NCI-H2029 treated with DMSO at 0.1 percent for 48 hours (cell line): ENCODE measurements around the gene NOTCH4.
A peak's percentile ranks its signal among the peaks of the same experiment; 100 is the strongest.
"Not testable (repeated sequence)": the region's sequence is repeated elsewhere in the genome, so short reads cannot be mapped to it uniquely, and the experiment has no call there.

Experiments
- DNase-seq: peaks from one replicate; lab custom pipeline; 2025; lab: John Stamatoyannopoulos, UW

The NOTCH4 gene

DNA sequence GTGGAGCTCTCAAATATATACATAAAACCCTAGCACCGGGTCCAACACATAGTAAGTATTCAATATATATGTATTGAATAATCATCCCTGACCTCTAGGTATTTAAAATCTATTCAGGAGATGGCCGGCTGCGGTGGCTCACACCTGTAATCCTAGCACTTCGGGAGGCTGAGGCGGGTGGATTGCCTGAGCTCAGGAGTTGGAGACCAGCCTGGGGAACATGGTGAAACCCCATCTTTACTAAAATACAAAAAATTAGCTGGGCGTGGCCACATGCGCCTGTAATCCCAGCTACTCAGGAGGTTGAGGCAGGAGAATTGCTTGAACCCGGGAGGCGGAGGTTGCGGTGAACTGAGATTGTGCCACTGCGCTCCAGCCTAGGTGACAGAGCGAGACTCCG, 30.8 kb downstream of the NOTCH4 start:
- not testable (repeated sequence) for DNase-seq

- no peak for DNase-seq
Measured at GRCh38 chr6:32192608-32193039, 31.2 kb downstream of the NOTCH4 start, which contains the start of gene GPSM3. TSS of gene GPSM3 (minus strand) at chr6:32192643. CDS start at chr6:32192513, 130 bp downstream.

DNA sequence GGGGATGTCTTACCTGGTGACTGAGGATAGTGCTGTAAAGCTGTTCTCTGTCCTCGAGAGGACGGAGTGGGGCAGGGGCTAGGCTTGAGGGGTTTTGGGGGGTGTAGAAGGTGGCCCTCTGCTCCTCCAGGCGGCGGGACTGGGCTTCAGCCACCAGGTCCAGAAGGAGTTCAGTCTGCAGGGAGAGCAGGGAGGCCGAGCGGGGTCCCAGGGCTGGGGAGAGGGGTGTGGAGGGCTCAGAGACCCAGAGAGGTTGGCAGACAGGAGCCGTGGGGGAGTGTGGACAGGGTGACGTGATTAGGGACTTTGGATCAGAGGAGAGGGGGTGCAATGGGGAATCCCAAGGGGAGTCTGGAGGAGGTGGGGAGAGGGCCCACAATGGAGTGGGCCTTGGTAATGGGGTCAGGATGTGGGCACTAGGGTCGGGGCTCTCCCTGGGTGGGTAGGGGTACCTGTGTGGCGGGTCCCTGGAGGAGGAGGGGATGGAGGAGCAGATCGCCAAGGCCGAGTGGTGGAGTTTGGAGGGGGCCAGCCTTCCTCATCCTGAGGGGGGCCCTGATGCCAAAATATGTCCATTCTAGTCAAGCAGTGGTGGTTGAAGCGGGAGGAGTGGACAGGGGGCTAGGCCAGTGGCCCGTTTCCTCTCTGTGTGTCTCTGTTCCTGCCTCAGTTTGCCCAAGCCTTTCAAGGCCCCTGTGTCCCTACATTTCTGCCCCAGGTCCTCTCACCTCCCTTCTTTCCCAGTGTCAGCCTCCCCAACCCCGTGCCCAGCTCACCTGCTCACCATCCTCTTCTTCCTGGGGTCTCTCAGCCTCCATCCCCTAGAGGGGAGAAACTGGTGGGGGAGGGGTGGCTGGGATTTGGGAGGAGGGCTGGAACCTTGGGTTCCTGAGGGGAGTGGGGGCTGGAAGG, 31.9 kb downstream of the NOTCH4 start:
- no peak for DNase-seq

DNA sequence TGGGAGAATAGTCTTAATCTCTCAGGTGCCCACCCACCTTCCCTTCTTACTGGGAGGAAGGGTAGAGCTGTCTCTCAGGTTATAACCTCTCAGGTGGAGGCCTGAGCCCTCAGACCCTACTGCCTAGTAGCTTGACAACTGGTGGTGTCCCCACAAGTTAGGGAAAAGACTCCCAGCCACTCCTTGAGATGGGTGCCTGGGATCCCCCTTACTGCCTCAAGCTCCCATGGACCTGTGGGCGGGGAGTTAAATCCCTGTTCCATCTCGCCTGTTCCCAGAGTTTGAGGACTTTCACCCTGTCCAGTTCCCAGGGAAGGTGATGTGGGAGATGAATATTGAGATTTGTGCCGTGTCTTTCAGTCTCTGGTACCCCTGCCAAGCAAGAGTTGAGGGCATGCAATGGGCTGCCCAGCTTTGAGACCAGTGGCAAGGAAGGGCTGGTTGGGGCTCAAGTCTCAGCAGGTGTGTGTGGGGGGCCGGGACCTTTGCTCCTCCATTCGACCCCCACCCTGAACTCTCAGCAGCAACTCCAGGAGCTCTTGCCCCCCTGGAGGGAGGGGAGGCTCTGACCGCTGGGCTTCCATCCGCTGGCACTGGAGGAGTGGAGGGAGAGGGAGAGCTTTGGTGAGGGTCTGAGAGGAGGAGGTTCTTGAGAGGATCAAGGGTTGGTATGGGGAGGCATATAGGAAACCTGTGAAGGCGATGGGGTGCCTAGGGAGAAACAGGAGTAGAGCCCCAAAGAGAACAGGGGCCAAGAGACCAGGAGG, 32.8 kb downstream of the NOTCH4 start:
- no peak for DNase-seq

DNA sequence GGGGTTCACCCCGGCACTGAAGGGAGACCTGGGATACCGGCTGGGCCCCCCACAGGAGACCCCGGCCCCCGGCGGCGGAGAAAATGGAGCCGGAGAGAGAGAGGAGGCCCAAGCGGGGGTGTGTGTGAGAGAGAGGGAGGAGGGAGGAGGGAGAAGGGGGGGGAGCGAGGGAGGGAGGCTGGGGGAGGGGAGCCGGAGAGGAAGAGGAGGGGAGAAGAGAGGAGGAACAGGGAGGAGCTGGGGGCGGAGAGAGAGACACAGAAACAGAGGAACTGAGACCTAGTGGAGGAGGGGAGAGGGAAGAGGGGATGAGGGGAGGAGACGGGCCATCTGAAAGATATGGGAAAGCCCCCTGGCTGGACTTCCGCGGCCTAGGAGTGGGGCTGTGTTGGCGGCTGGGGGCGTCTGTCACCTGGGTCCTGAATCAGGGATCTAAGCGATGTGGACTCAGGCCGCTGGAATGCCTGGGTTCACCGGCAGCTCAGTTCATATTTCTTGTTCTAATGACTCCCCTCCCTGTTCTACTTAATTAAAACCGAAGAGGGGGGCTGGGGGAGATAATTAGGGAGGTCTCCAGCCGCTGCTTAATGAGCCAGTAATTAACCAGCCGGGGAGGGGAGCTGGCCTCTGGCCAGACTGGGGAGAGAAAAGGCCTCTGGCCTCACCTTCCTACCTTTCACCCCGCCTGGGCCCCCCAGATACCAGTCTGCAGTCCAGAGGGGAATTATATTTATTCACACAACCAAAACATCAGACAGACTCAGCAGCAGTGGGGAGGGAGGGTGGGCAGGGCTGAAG, 33.6 kb downstream of the NOTCH4 start, which contains the start of gene PBX2:
Gene PBX2, minus strand, starts transcription at position 149 of the 798 bp plus-strand sequence. CDS start 287 bp downstream, outside the sequence.
- peak; percentile 81 for DNase-seq

GRCh38 chr6:32189742-32190053, 34.2 kb downstream of the NOTCH4 start:
- no peak for DNase-seq

GRCh38 chr6:32189069-32189741, 34.7 kb downstream of the NOTCH4 start:
- no peak for DNase-seq

DNA sequence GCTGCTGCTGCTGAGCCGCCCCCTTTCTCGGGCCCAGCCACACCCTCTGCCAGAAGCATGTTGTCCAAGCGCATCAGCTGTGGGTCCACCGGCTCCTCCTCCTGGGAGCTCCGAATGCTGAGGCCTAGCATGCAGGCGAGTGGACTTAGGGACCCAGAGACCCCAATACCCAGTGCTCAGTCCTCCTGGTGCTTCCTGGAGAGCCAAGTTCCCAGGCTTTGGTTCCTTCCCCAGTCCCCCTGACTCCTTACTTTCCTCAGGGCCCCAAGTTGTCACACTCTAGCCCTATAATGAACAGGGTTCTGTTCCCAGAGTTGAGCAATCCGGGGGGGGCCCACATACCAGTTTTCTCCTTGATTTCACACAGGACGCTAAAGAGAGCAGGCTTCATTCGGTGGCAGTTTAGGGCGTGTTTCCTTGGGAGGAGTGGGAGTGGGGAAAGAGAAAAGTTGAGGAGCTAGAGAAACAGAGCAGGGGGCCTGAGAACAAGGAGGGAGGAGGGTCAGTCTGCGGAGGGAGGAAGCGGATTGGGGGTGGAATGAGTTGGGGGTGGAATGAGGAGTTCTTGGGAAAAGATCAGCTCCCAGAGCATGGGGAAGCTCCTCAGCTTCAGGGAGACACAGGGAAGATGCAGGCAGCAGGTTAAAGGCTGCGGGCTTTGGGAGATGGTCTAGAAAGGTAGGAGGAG, 35.3 kb downstream of the NOTCH4 start:
- no peak for DNase-seq

DNA sequence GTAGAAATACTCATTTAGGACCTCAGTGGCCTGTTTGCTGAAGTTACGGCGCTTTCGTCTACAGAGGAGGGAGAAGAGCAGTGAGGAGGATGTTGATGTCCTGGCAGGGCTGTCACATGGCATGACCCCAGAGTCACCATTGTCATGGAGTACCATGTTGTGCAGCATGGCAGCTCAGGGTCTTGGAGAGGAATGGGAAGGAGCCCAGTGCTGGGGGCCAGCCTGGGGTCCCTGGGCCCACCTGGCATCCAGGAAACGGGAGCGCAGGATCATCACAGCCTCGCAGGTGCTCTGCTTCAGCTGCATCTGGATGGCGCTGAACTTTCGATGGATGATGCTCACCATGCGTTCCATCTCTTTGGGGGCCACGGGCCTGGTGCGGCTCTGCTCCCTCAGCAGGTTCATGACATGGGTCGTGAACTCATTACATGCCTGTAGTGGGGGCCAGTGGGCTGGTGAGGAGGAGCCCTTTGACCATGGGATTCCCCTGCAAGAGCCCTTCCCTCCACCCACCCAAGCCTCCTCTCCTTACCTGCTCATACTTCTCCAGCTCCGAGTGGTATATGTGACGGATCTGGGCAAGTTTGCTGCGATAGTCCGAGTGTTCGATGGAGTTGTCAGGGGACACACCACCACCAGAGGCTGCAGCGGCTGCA, 36.0 kb downstream of the NOTCH4 start:
- not testable (repeated sequence) for DNase-seq

DNA sequence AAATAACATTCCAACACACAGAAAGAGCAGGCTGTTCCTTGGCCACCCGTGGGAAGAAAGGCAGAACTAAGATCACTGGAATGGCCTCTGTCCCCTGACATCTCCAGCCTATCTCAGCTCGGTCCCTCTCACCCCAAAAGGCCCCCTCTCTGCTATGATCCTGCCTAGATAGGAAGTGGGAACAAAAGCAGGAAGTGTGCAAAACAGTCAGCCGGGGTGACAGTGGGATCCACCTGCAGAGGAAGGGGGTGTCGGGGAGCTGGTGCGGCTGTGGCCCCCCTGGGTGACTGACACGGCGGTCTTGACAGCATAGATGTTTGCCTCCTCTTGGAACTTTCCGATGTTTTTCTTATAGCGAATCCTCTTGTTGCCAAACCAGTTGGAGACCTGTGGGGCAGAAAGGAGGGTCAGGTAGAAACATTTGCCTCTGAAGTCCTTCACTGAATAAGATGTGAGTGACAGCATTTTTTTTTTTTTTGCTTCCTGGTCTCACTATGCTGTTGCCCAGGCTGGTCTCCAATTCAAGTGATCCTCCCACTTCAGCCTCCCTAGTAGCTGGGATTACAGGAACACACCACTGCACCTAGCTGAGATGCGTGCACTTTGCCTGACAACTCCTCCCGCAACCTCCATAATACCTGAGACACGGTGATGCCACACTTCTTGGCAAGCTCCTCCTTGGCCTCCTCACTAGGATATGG, 36.7 kb downstream of the NOTCH4 start:
- DNase-seq: no peak

GRCh38 chr6:32186151-32186840, 37.6 kb downstream of the NOTCH4 start:
- DNase-seq: not testable (repeated sequence)

DNA sequence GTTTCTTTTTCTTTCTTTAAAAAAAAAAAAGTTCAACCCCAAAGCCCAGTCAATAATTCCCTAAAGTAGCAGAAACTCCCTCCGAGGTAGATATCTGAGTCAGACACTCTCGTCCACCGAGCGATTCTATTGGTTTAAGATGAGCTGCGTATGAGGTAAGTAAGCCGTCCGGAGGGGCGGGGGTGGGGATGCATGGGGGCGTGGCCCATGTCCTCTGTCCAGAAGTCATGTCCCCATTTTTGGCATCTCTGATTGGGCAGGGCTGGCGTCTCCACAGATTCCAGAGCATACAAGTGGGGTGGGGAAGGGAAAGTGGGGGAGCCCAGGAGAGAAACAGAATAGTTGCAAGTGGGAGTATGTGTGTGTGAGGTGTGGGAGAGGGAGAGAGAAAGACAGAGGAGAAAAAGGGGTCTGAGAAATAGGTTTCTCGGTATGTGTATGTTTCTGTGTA, 38.2 kb downstream of the NOTCH4 start:
- DNase-seq: not testable (repeated sequence)

- no peak for DNase-seq
Measured at GRCh38 chr6:32184084-32184640, 39.7 kb downstream of the NOTCH4 start, which contains the start of gene AGER. TSS of gene AGER (minus strand) at chr6:32184253. CDS start at chr6:32184222, 31 bp downstream.

DNA sequence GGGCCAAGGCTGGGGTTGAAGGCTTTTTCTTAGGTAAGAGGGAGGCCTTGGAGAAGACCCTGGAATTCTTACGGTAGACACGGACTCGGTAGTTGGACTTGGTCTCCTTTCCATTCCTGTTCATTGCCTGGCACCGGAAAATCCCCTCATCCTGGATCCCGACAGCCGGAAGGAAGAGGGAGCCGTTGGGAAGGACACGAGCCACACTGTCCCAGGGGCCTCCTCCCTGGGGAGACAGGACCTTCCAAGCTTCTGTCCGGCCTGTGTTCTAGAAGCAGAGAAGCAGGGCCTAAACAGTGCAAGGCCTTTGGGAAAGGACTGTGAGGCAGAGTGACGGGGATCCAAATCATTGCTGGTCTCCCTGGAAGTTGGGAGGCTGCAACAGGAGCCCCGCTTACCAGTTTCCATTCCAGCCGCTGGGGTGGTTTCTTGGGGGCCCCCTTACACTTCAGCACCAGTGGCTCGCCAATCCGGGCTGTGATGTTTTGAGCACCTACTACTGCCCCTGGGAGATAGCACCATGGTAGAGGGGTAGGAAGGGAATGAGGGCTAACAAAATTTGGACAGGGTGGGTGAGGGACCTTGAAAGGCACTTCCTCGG, 40.3 kb downstream of the NOTCH4 start:
- DNase-seq: no peak

- no peak for DNase-seq
Measured at GRCh38 chr6:32183030-32183429, 40.8 kb downstream of the NOTCH4 start.

- no peak for DNase-seq
Measured at GRCh38 chr6:32182555-32182981, 41.3 kb downstream of the NOTCH4 start.

DNA sequence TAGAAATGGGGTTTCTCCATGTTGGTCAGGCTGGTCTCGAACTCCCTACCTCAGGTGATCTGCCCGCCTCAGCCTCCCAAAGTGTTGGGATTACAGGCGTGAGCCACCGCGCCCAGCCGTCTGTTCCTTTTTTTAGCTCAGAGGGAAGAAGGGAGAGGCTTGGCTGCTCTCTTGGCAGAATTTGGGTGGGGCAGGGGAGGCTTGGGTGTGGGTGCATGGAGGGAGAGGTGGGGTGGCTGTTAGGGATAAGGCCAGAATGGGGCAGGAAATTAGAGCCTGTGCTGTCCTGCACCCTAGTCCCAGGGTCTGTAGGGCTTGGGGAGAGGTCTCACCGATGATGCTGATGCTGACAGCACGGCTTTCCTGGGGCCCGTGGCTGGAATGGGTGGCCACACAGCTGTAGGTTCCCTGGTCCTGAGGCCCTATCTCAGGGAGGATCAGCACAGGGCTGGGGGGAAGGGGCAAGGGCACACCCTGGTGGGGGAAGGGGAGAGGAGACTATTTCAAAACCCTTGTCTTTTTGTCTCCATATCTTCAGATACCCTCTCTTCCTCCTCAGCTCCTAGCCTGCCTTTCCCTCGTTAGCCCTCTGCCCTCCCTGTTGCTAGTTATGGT, 41.8 kb downstream of the NOTCH4 start:
- DNase-seq: no peak
